Naive thymus-derived CD4-positive, alpha-beta T cell (primary cell): ENCODE data around the gene TMEM234. TPM values are rescaled to one million over a fixed set of nuclear protein-coding genes. Genes with fewer than 3 reads are reported as not detected.

Experiments
- ATAC-seq: fragments of 150-1000 bp; cut with Tn5 transposase; 2 replicates; pipeline ENCODE4 v1.10.0; 2021; ENCODE audit warnings: mild to moderate bottlenecking, moderate library complexity
- CTCF ChIA-PET: fragments of 350-600 bp; sonication (Branson Sonifier 250); formaldehyde crosslinking; loops from one replicate; lab custom pipeline; 2021; ENCODE audit warnings: antibody characterized with exemption; lab: Charles Lee
- POLR2A ChIA-PET: fragments of 350-600 bp; sonication (Branson Sonifier 250); formaldehyde crosslinking; loops from one replicate; lab custom pipeline; 2021; ENCODE audit warnings: antibody characterized with exemption, inconsistent platforms; lab: Charles Lee
- DNase-seq, 9 donors: peaks; one replicate each; pipeline versions ENCODE4 v3.0.0 to v3.0.0-alpha.2; 2020 to 2022; ENCODE audit warnings: mixed read lengths in 1 of 9
- H3K27ac ChIP-seq: one replicate; pipeline ENCODE4 v1.7.0; 2013; ENCODE audit warnings: mild to moderate bottlenecking, low read depth, low read length, moderate library complexity
- H3K27me3 ChIP-seq, 2 donors: one replicate each; pipeline ENCODE4 v1.7.0; 2013; ENCODE audit warnings: low read length in 2 of 2, mild to moderate bottlenecking in 2 of 2, moderate library complexity in 2 of 2; ENCODE audit not compliant: control insufficient read depth in 2 of 2, insufficient read depth in 2 of 2
- H3K36me3 ChIP-seq, 3 experiments: 1 replicate in 2 of 3; 2 replicates in 1 of 3; pipeline ENCODE4 v1.7.0; 2013; ENCODE audit warnings: low read length in 3 of 3, mild to moderate bottlenecking in 3 of 3, moderate library complexity in 1 of 3; ENCODE audit not compliant: insufficient read depth in 3 of 3, control insufficient read depth in 2 of 3
- H3K4me1 ChIP-seq, 2 donors: one replicate each; pipeline ENCODE4 v1.7.0; 2013; ENCODE audit warnings: low read length in 2 of 2, mild to moderate bottlenecking in 2 of 2, moderate library complexity in 1 of 2; ENCODE audit not compliant: control insufficient read depth in 2 of 2, insufficient read depth in 2 of 2
- H3K4me3 ChIP-seq: 2 replicates; pipeline ENCODE4 v1.7.0; 2013; ENCODE audit warnings: mild to moderate bottlenecking, low read length
- H3K9me3 ChIP-seq, 3 experiments: 1 replicate in 2 of 3; 2 replicates in 1 of 3; pipeline ENCODE4 v1.7.0; 2013; ENCODE audit warnings: low read length in 3 of 3; ENCODE audit not compliant: control insufficient read depth in 2 of 3
- H3K27ac Mint-ChIP-seq, 9 donors: one replicate each; pipeline ENCODE4 v1.8.0; 2020 to 2022; ENCODE audit warnings: mixed read lengths in 9 of 9, mild to moderate bottlenecking in 8 of 9, moderate library complexity in 5 of 9, inconsistent platforms in 2 of 9
- H3K27me3 Mint-ChIP-seq, 5 donors: one replicate each; pipeline ENCODE4 v1.8.0; 2021 to 2022; ENCODE audit warnings: mixed read lengths in 5 of 5, mild to moderate bottlenecking in 1 of 5
- H3K36me3 Mint-ChIP-seq, 5 donors: one replicate each; pipeline ENCODE4 v1.8.0; 2020 to 2022; ENCODE audit warnings: mixed read lengths in 5 of 5, mild to moderate bottlenecking in 3 of 5, inconsistent platforms in 1 of 5
- H3K4me1 Mint-ChIP-seq, 7 donors: one replicate each; pipeline ENCODE4 v1.8.0; 2020 to 2022; ENCODE audit warnings: mixed read lengths in 7 of 7, mild to moderate bottlenecking in 3 of 7, inconsistent platforms in 1 of 7
- H3K4me3 Mint-ChIP-seq, 10 donors: one replicate each; pipeline ENCODE4 v1.8.0; 2020 to 2022; ENCODE audit warnings: mild to moderate bottlenecking in 10 of 10, mixed read lengths in 10 of 10, moderate library complexity in 6 of 10, inconsistent platforms in 2 of 10
- H3K9me3 Mint-ChIP-seq, 11 donors: one replicate each; pipeline ENCODE4 v1.8.0; 2020 to 2022; ENCODE audit warnings: mixed read lengths in 11 of 11, mild to moderate bottlenecking in 4 of 11, inconsistent platforms in 1 of 11, moderate library complexity in 1 of 11
- intact Hi-C, 2 donors: fragments of 100-400 bp; cut with micrococcal nuclease; formaldehyde crosslinking; loops; one replicate each; pipeline ENCODE4 v1.15.1; 2023
- polyA plus RNA-seq, 2 donors: library from polyadenylated mRNA; unstranded; fragments of 300-500 nt; fragmentation: Illumina TruSeq; gene quantifications; one replicate each; pipeline ENCODE4 v1.2.3, GENCODE V29; 2021
- total RNA-seq, 6 experiments: library from RNA in 5 of 6; stranded (reverse) in 5 of 6; gene quantifications; 1 replicate in 5 of 6; 2 replicates in 1 of 6; pipeline ENCODE4 v1.2.3 and lab custom pipeline; 2021 to 2026

Gene TMEM234
- total and polyA plus RNA-seq, 7 experiments from 2014 or later = 5.9 to 29.6 (median 17.4) TPM

DNA sequence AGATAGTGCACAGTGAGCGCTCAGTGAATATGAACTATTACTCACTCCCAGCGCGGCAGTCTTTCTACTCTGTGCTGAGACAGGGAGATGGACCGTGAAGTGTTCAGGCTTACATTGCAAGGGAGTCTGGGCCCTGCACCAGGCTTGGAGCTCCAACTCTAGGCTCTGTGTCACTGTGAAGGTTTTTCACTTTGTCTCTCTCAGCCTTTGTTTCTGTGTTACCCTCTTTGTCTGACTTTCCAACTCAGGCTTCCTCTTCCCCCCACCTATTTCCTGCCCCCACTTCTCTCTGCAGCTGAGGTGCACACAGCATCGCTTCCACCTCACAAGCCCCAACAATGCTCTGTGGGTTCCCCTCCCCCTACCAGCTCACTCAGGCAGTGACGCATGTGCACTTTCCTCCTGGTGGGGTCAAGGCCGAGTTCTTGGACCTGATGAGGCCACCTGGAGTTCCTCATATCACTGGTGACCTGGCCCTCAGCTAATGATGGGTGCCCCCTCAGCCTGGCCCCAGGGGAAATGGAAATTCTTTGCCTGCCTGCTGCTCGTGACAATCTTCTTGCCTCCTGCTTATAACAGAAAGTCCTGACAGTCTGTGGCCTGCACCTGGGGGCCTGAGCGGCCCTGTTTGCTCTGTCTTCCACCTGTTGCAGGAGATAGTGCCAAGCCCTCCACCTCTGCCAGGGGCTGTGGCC, 27.8 kb upstream of the TMEM234 start:
- CTCF ChIA-PET = interaction anchor here (0.5 to 4.6 kb wide), 19 partner anchors 10 to 312 kb away, joined by 3 to 38 read pairs (median 3); partner anchors contain the start of genes CCDC28B, HDAC1 and PTP4A2
- peak; percentile 54 to 94 (median 89) for DNase-seq
- Mint-ChIP-seq H3K9me3 (peaks cover 0 to 2% (median 0%) of the 10 kb centered on the region in 11 donors), H3K27ac (peak overlapping the region; percentile 92 to 99 (median 99)), H3K4me1 (peaks cover 32 to 66% (median 58%) of the 10 kb centered on the region in 7 donors), H3K36me3 (peaks cover 12 to 32% (median 20%) of the 10 kb centered on the region in 5 donors), H3K27me3 (peaks cover 0 to 2% (median 0%) of the 10 kb centered on the region in 5 donors), H3K4me3 (peak overlapping the region; percentile 92 to 100 (median 100))
- intact Hi-C loops = loop anchor here (1.0 to 5.0 kb wide), 11 partner anchors 17 to 401 kb away; partner anchors contain the start of genes EIF3I (in 2 of the 2), TMEM234 (in 2 of the 2), BSDC1 (in 1 of the 2) and CCDC28B (in 1 of the 2)
- Histone ChIP-seq H3K27me3 (no peaks in the 10 kb centered on the region), H3K4me3 (peak overlapping the region; percentile 69), H3K36me3 (peaks cover 0 to 17% (median 0%) of the 10 kb centered on the region in 3 experiments), H3K4me1 (peaks cover 37 to 51% of the 10 kb centered on the region in 2 donors), H3K9me3 (no peaks in the 10 kb centered on the region), H3K27ac (peak overlapping the region; percentile 91)
- peak; percentile 91 for ATAC-seq
- POLR2A ChIA-PET = interaction anchor here (0.6 to 28.2 kb wide), 33 partner anchors 2 to 311 kb away, joined by 3 to 738 read pairs (median 6); partner anchors contain the start of genes BSDC1, CCDC28B, FAM167B and HDAC1

DNA sequence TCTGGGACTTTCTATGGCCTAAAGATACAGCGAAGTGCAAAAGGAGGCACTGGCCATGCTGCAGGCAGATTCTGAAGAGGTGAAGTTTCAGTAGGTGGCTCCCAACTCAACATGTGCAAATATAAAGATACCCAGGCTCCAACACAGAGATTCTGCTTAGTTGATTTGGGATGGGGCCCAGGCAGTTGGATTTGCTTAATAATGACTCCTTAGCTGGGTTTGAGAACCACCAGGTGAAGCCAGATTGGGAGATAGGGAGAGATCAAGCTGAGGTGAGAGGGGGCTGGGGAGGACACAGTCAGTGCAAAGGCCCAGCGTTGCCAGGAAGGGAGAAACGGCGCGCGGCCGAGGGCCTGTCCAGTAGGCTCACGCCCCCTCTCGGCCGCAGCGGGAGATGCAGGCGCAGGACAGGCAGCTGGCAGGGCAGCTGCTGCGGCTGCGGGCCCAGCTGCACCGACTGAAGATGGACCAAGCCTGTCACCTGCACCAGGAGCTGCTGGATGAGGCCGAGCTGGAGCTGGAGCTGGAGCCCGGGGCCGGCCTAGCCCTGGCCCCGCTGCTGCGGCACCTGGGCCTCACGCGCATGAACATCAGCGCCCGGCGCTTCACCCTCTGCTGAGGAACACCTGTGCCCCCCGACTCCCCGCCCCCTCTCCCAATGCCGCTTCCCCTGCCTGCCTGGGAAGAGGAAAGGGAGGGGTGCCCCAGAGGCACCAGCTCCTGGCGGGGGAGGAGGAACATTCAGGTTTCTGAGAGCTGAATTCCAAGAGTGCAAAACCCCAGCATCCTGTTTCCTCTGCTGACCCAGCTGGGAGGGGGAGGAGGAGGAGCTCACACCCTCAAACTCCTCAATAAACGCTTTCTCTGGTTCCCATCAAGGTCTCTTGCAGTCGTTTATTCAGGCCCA, 26.1 kb upstream of the TMEM234 start:
- peaks cover 37 to 51% of the 10 kb centered on the region in 2 donors for H3K4me1 ChIP-seq
- ChIA-PET CTCF (interaction anchor here (0.6 to 4.6 kb wide), 29 partner anchors 8 to 316 kb away, joined by 3 to 38 read pairs (median 4); partner anchors contain the start of genes IQCC and MARCKSL1), POLR2A (interaction anchor here (0.7 to 28.2 kb wide), 19 partner anchors 0 to 146 kb away, joined by 3 to 738 read pairs (median 6); partner anchors contain the start of genes BSDC1, CCDC28B, FAM167B and HDAC1)
- Mint-ChIP-seq H3K4me1 (peaks cover 32 to 60% (median 52%) of the 10 kb centered on the region in 7 donors), H3K4me3 (peak overlapping the region; percentile 66 to 100 (median 98)), H3K27ac (peak overlapping the region; percentile 92 to 100 (median 99)), H3K27me3 (peaks cover 0 to 2% (median 0%) of the 10 kb centered on the region in 5 donors), H3K36me3 (peaks cover 12 to 23% (median 16%) of the 10 kb centered on the region in 5 donors), H3K9me3 (peaks cover 0 to 2% (median 0%) of the 10 kb centered on the region in 11 donors)
- intact Hi-C loops = loop anchor here (1.0 to 2.0 kb wide), 4 partner anchors 26 to 175 kb away; partner anchors contain the start of gene HDAC1 (in 1 of the 2)
- ATAC-seq = peak; percentile 45
- H3K4me3 ChIP-seq = peak overlapping the region; percentile 52
- H3K27me3 ChIP-seq = no peaks in the 10 kb centered on the region
- no peaks in the 10 kb centered on the region for H3K9me3 ChIP-seq
- peak overlapping the region; percentile 91 for H3K27ac ChIP-seq
- peaks cover 0 to 17% (median 0%) of the 10 kb centered on the region in 3 experiments for H3K36me3 ChIP-seq
- DNase-seq = peak; percentile 43 to 84 (median 56)

DNA sequence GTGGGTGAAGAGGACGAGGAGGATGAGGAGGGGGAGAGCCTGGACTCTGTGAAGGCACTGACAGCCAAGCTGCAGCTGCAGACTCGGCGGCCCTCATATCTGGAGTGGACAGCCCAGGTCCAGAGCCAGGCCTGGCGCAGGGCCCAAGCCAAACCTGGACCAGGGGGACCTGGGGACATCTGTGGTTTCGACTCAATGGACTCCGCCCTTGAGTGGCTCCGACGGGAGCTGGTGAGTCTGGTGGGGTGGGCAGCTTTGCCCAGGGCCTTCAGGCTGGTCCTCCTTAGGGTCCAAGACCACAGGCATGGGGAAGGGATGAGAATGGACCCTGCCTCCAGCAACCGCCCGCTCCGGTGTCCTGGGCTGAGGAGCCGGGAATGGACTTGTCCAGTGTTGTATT, 25.3 kb upstream of the TMEM234 start:
- peaks cover 0 to 14% (median 0%) of the 10 kb centered on the region in 3 experiments for H3K36me3 ChIP-seq
- ChIA-PET POLR2A (interaction anchor here (0.7 to 28.2 kb wide), 10 partner anchors 0 to 97 kb away, joined by 3 to 738 read pairs (median 24); partner anchors contain the start of genes FAM167B, HDAC1, LCK and MARCKSL1), CTCF (interaction anchor here (0.6 to 4.6 kb wide), 10 partner anchors 10 to 70 kb away, joined by 4 to 32 read pairs (median 5); no protein-coding TSS in a partner anchor)
- no peak for DNase-seq
- peaks cover 0 to 2% (median 0%) of the 10 kb centered on the region in 11 donors for H3K9me3 Mint-ChIP-seq
- H3K27me3 ChIP-seq = no peaks in the 10 kb centered on the region
- H3K4me3 ChIP-seq = no peak overlapping the region
- peak overlapping the region in 9 of 10 donors; percentile 38 to 100 (median 92) for H3K4me3 Mint-ChIP-seq
- H3K27me3 Mint-ChIP-seq = peaks cover 0 to 2% (median 0%) of the 10 kb centered on the region in 5 donors
- ATAC-seq = no peak
- peak overlapping the region; percentile 91 for H3K27ac ChIP-seq
- H3K4me1 Mint-ChIP-seq = peaks cover 35 to 59% (median 53%) of the 10 kb centered on the region in 7 donors
- H3K9me3 ChIP-seq = no peaks in the 10 kb centered on the region
- H3K36me3 Mint-ChIP-seq = peaks cover 7 to 16% (median 9%) of the 10 kb centered on the region in 5 donors
- intact Hi-C loops = no loop called here
- H3K4me1 ChIP-seq = peaks cover 37 to 54% of the 10 kb centered on the region in 2 donors
- peak overlapping the region; percentile 87 to 100 (median 97) for H3K27ac Mint-ChIP-seq

DNA sequence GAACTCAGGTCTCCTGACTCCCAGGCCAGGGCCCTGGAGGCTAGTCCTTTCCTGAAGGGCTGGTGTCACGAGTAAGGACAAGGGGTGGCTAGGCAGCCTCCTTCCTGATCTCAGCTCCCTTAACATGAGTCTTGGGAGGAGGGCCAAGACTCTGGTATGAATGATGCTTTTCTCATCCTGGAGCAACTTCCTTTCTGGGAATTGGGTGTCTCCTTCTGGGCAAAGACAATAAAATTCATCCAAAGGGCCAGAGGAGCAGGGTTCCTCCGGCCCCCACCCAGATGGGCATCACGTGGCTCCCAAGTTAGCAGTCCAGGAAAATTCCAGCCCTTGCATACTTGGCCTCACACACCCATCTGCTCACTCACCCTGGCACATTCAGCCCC, 24.7 kb upstream of the TMEM234 start, which contains the start of gene FAM167B:
Gene FAM167B, plus strand, starts transcription at position 335 of the 386 bp plus-strand sequence. CDS start 200 bp downstream, outside the sequence.
- H3K36me3 Mint-ChIP-seq = peaks cover 4 to 10% (median 6%) of the 10 kb centered on the region in 5 donors
- ChIA-PET POLR2A (interaction anchor here (0.7 to 28.2 kb wide), 6 partner anchors 13 to 98 kb away, joined by 3 to 738 read pairs (median 58); partner anchors contain the start of genes HDAC1 and LCK), CTCF (interaction anchor here (0.6 to 4.6 kb wide), 5 partner anchors 19 to 70 kb away, joined by 3 to 32 read pairs (median 4); no protein-coding TSS in a partner anchor)
- H3K9me3 Mint-ChIP-seq = peaks cover 0 to 2% (median 0%) of the 10 kb centered on the region in 11 donors
- no peak for ATAC-seq
- intact Hi-C loops = no loop called here
- peak within 1 kb of the TSS; percentile 91 for H3K27ac ChIP-seq
- H3K27me3 Mint-ChIP-seq = peaks cover 0 to 2% (median 0%) of the 10 kb centered on the region in 5 donors
- H3K4me3 Mint-ChIP-seq = peak within 1 kb of the TSS; percentile 66 to 100 (median 92)
- peak within 1 kb of the TSS; percentile 52 for H3K4me3 ChIP-seq
- H3K27me3 ChIP-seq = no peaks in the 10 kb centered on the region
- peak within 1 kb of the TSS; percentile 87 to 100 (median 97) for H3K27ac Mint-ChIP-seq
- no peak for DNase-seq
- H3K36me3 ChIP-seq = peaks cover 0 to 9% (median 0%) of the 10 kb centered on the region in 3 experiments
- no peaks in the 10 kb centered on the region for H3K9me3 ChIP-seq
- H3K4me1 ChIP-seq = peaks cover 37 to 60% of the 10 kb centered on the region in 2 donors
- peaks cover 38 to 64% (median 56%) of the 10 kb centered on the region in 7 donors for H3K4me1 Mint-ChIP-seq

DNA sequence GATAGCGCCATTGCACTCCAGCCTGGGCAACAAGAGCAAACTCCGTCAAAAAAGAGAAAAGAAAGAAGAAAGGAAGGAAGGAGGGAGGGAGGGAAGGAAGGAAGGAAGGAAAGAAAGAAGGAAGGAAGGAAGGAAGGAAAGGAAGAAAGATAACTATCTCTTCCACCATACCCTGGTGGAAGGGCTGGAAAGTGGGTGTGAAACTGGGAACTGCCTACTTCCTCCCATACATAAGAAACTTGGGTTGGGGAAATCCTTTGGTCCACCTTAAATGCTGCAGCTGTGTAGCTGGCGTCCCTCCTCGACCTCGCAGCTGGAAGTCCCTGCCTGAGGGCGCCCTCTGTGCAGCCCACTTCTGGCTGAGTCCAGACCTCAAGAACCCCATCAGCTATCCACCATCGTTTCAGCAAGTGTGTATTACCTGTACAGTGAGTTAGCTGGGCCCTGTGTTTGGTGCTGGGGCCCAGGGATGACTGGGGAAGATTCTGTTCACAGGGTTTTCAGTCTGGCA, 20.2 kb upstream of the TMEM234 start:
- peak overlapping the region; percentile 18 to 89 (median 79) for H3K27ac Mint-ChIP-seq
- intact Hi-C loops = no loop called here
- no peaks in the 10 kb centered on the region for H3K9me3 Mint-ChIP-seq
- ChIA-PET CTCF (interaction anchor here (0.6 to 3.0 kb wide), 4 partner anchors 12 to 93 kb away, joined by 3 to 13 read pairs (median 6); partner anchors contain the start of gene MARCKSL1), POLR2A (interaction anchor here (0.6 to 28.2 kb wide), 10 partner anchors 14 to 140 kb away, joined by 3 to 738 read pairs (median 10); partner anchors contain the start of genes HDAC1, LCK, MARCKSL1 and TXLNA)
- no peaks in the 10 kb centered on the region for H3K9me3 ChIP-seq
- H3K4me1 ChIP-seq = peaks cover 11 to 33% of the 10 kb centered on the region in 2 donors
- no peak overlapping the region for H3K27ac ChIP-seq
- no peak overlapping the region for H3K4me3 ChIP-seq
- no peak for DNase-seq
- ATAC-seq = no peak
- peaks cover 15 to 51% (median 35%) of the 10 kb centered on the region in 7 donors for H3K4me1 Mint-ChIP-seq
- H3K36me3 ChIP-seq = peaks cover 0 to 6% (median 0%) of the 10 kb centered on the region in 3 experiments
- H3K36me3 Mint-ChIP-seq = no peaks in the 10 kb centered on the region
- H3K4me3 Mint-ChIP-seq = peak overlapping the region in 9 of 10 donors; percentile 3 to 93 (median 91)
- no peaks in the 10 kb centered on the region for H3K27me3 Mint-ChIP-seq
- H3K27me3 ChIP-seq = no peaks in the 10 kb centered on the region
